Neural progenitor cell (in vitro differentiated cells): ENCODE data around the gene NUP214. TPM values are rescaled to one million over a fixed set of nuclear protein-coding genes. Genes with fewer than 3 reads are reported as not detected.
"Not testable (repeated sequence)": the region's sequence is repeated elsewhere in the genome, so short reads cannot be mapped to it uniquely, and the experiment has no call there.

Experiments used
- DNase-seq: peaks from one replicate; pipeline ENCODE4 v3.0.0-alpha.2; 2016; ENCODE audit warnings: low spot score
- H2AFZ ChIP-seq: fragments of 200-600 bp; sonication (generic); replicated peaks from 2 replicates; pipeline ENCODE4 v1.6.1; 2016; ENCODE audit warnings: antibody characterized with exemption
- H3F3A ChIP-seq: fragments of 200-600 bp; sonication (generic); 2 replicates; pipeline ENCODE4 v1.6.1; 2016; ENCODE audit warnings: antibody characterized with exemption, low read depth
- H3K27ac ChIP-seq: fragments of 200-600 bp; sonication (generic); 2 replicates; pipeline ENCODE4 v1.5.1; 2016; ENCODE audit warnings: mild to moderate bottlenecking
- H3K27me3 ChIP-seq: fragments of 200-600 bp; sonication (generic); 2 replicates; pipeline ENCODE4 v1.6.1; 2016; ENCODE audit warnings: mild to moderate bottlenecking, moderate library complexity
- H3K36me3 ChIP-seq: fragments of 200-600 bp; sonication (generic); 2 replicates; pipeline ENCODE4 v1.5.1; 2016
- H3K4me1 ChIP-seq: fragments of 200-600 bp; sonication (generic); 2 replicates; pipeline ENCODE4 v1.6.1; 2016; ENCODE audit warnings: mixed run types
- H3K4me2 ChIP-seq: fragments of 200-600 bp; sonication (generic); 2 replicates; pipeline ENCODE4 v1.6.1; 2016
- H3K4me3 ChIP-seq: fragments of 200-600 bp; sonication (generic); 2 replicates; pipeline ENCODE4 v1.5.1; 2016
- H3K79me2 ChIP-seq: fragments of 200-600 bp; sonication (generic); 2 replicates; pipeline ENCODE4 v1.6.1; 2016; ENCODE audit warnings: low read depth
- H3K9ac ChIP-seq: fragments of 200-600 bp; sonication (generic); 2 replicates; pipeline ENCODE4 v1.6.1; 2016
- H3K9me3 ChIP-seq: fragments of 200-600 bp; sonication (generic); 2 replicates; pipeline ENCODE4 v1.5.1; 2016; ENCODE audit warnings: low read depth
- H4K20me1 ChIP-seq: fragments of 200-600 bp; sonication (generic); 2 replicates; pipeline ENCODE4 v1.6.1; 2016; ENCODE audit warnings: low read depth
- H3K27ac Mint-ChIP-seq: 3 replicates; pipeline ENCODE4 v1.8.0; 2021; ENCODE audit warnings: mixed read lengths
- H3K27me3 Mint-ChIP-seq: 2 replicates; pipeline ENCODE4 v1.8.0; 2022; ENCODE audit warnings: low read depth, mild to moderate bottlenecking, inconsistent platforms, moderate library complexity, mixed read lengths; ENCODE audit not compliant: insufficient read depth
- H3K36me3 Mint-ChIP-seq: 3 replicates; pipeline ENCODE4 v1.8.0; 2021; ENCODE audit warnings: mixed read lengths
- H3K4me1 Mint-ChIP-seq: 3 replicates; pipeline ENCODE4 v1.8.0; 2021; ENCODE audit warnings: mixed read lengths
- H3K4me3 Mint-ChIP-seq: 3 replicates; pipeline ENCODE4 v1.8.0; 2021; ENCODE audit warnings: mild to moderate bottlenecking, moderate library complexity, mixed read lengths
- H3K9me3 Mint-ChIP-seq: 3 replicates; pipeline ENCODE4 v1.8.0; 2020; ENCODE audit warnings: mixed read lengths
- EZH2 ChIP-seq: fragments of 200-600 bp; sonication (generic); IDR thresholded peaks from 2 replicates; pipeline ENCODE4 v1.6.1; 2017; ENCODE audit warnings: antibody characterized with exemption, mild to moderate bottlenecking, moderate library complexity
- EZH2phosphoT487 ChIP-seq: fragments of 200-600 bp; sonication (generic); IDR thresholded peaks from 2 replicates; pipeline ENCODE4 v1.6.1; 2017; ENCODE audit warnings: antibody characterized with exemption
- total RNA-seq: library from RNA; depleted of rRNA; stranded (reverse); fragments of >200 nt; gene quantifications from 2 replicates; pipeline ENCODE4 v1.2.3, GENCODE V29; 2015; ENCODE audit warnings: low replicate concordance
- TF ChIP-seq, protein P1 (sequence below): fragments of 200-600 bp; sonication (generic); IDR thresholded peaks from 2 replicates; pipeline ENCODE4 v1.5.1; 2017; ENCODE audit warnings: antibody characterized with exemption, mild to moderate bottlenecking

NUP214 gene
- total RNA-seq, 1 donor from 2014 or later = 37.6 TPM

GRCh38 chr9:131112374-131113154 is 12.8 kb upstream of the NUP214 start:
- Histone ChIP-seq H3K9me3 (no peaks in the 10 kb centered on the region), H2AFZ (no peak overlapping the region), H3K36me3 (no peaks in the 10 kb centered on the region), H3F3A (peaks cover 32% of the 10 kb centered on the region), H3K4me1 (peaks cover 18% of the 10 kb centered on the region), H3K9ac (no peak overlapping the region), H3K4me3 (no peak overlapping the region), H3K27ac (no peak overlapping the region), H3K79me2 (no peaks in the 10 kb centered on the region), H3K27me3 (no peaks in the 10 kb centered on the region), H4K20me1 (no peaks in the 10 kb centered on the region), H3K4me2 (peak overlapping the region; percentile 65)
- H3K4me1 Mint-ChIP-seq = peaks cover 27% of the 10 kb centered on the region
- H3K27me3 Mint-ChIP-seq = peaks cover 7% of the 10 kb centered on the region
- peaks cover 8% of the 10 kb centered on the region for H3K36me3 Mint-ChIP-seq
- no peaks in the 10 kb centered on the region for H3K9me3 Mint-ChIP-seq
- DNase-seq = no peak
- peak overlapping the region; percentile 33 for H3K4me3 Mint-ChIP-seq
- no peak for TF ChIP-seq EZH2
- TF ChIP-seq, protein P1, sequence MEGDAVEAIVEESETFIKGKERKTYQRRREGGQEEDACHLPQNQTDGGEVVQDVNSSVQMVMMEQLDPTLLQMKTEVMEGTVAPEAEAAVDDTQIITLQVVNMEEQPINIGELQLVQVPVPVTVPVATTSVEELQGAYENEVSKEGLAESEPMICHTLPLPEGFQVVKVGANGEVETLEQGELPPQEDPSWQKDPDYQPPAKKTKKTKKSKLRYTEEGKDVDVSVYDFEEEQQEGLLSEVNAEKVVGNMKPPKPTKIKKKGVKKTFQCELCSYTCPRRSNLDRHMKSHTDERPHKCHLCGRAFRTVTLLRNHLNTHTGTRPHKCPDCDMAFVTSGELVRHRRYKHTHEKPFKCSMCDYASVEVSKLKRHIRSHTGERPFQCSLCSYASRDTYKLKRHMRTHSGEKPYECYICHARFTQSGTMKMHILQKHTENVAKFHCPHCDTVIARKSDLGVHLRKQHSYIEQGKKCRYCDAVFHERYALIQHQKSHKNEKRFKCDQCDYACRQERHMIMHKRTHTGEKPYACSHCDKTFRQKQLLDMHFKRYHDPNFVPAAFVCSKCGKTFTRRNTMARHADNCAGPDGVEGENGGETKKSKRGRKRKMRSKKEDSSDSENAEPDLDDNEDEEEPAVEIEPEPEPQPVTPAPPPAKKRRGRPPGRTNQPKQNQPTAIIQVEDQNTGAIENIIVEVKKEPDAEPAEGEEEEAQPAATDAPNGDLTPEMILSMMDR = no peak
- no peak for TF ChIP-seq EZH2phosphoT487
- peak overlapping the region; percentile 75 for H3K27ac Mint-ChIP-seq

DNA sequence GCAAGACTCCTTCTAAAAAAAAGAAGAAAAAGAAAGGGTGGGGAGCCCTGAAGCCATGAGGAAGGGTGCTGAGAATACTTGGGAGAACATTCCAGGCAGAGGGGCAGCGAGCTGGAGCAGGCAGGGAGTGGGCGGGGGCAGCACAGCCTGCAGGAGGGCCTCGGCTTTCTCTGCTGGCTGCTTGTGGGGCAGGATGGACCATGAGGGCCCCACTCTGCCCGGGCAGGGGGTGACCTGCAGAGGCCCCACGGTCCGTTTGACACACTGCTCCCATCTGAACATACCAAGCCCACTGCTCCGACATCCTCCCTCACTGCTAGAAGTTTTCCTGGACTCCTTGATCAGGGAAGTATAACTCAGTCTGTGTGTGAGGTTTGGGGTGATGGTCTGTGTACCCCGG is 11.7 kb upstream of the NUP214 start:
- H3K27ac ChIP-seq = no peak overlapping the region
- H3K36me3 ChIP-seq = no peaks in the 10 kb centered on the region
- peaks cover 18% of the 10 kb centered on the region for H3K4me1 ChIP-seq
- peaks cover 27% of the 10 kb centered on the region for H3K4me1 Mint-ChIP-seq
- no peaks in the 10 kb centered on the region for H3K9me3 ChIP-seq
- no peaks in the 10 kb centered on the region for H3K9me3 Mint-ChIP-seq
- peaks cover 4% of the 10 kb centered on the region for H3K27me3 Mint-ChIP-seq
- H4K20me1 ChIP-seq = no peaks in the 10 kb centered on the region
- H3K4me3 ChIP-seq = no peak overlapping the region
- H3K27ac Mint-ChIP-seq = no peak overlapping the region
- no peaks in the 10 kb centered on the region for H3K79me2 ChIP-seq
- peaks cover 32% of the 10 kb centered on the region for H3F3A ChIP-seq
- TF ChIP-seq EZH2 (no peak), EZH2phosphoT487 (no peak)
- TF ChIP-seq, protein P1 = no peak
- H3K4me2 ChIP-seq = no peak overlapping the region
- no peaks in the 10 kb centered on the region for H3K27me3 ChIP-seq
- DNase-seq = no peak
- no peak overlapping the region for H3K9ac ChIP-seq
- peaks cover 8% of the 10 kb centered on the region for H3K36me3 Mint-ChIP-seq
- H3K4me3 Mint-ChIP-seq = no peak overlapping the region
- no peak overlapping the region for H2AFZ ChIP-seq

GRCh38 chr9:131114084-131114535 is 11.3 kb upstream of the NUP214 start:
- no peak overlapping the region for H2AFZ ChIP-seq
- DNase-seq = no peak
- Mint-ChIP-seq H3K36me3 (peaks cover 9% of the 10 kb centered on the region), H3K4me3 (peak overlapping the region; percentile 0), H3K9me3 (no peaks in the 10 kb centered on the region), H3K27ac (peak overlapping the region; percentile 25), H3K27me3 (peaks cover 4% of the 10 kb centered on the region), H3K4me1 (peaks cover 27% of the 10 kb centered on the region)
- no peaks in the 10 kb centered on the region for H3K27me3 ChIP-seq
- no peak overlapping the region for H3K27ac ChIP-seq
- H3K36me3 ChIP-seq = no peaks in the 10 kb centered on the region
- TF ChIP-seq EZH2 (no peak), EZH2phosphoT487 (no peak)
- TF ChIP-seq, protein P1 = no peak
- H3K9me3 ChIP-seq = no peaks in the 10 kb centered on the region
- peaks cover 18% of the 10 kb centered on the region for H3K4me1 ChIP-seq
- H3K4me2 ChIP-seq = no peak overlapping the region
- no peaks in the 10 kb centered on the region for H3K79me2 ChIP-seq
- H3F3A ChIP-seq = peaks cover 32% of the 10 kb centered on the region
- H4K20me1 ChIP-seq = no peaks in the 10 kb centered on the region
- no peak overlapping the region for H3K4me3 ChIP-seq
- no peak overlapping the region for H3K9ac ChIP-seq

GRCh38 chr9:131115360-131115742 is 10.0 kb upstream of the NUP214 start:
- H2AFZ ChIP-seq, DNase-seq, H3K27ac Mint-ChIP-seq, H3K9me3 Mint-ChIP-seq, H3K9ac ChIP-seq, H3K4me3 Mint-ChIP-seq, H3K4me2 ChIP-seq, H3K36me3 ChIP-seq, H3K27ac ChIP-seq, H4K20me1 ChIP-seq, H3K9me3 ChIP-seq, H3K36me3 Mint-ChIP-seq, H3K27me3 ChIP-seq, H3K27me3 Mint-ChIP-seq, H3K4me3 ChIP-seq, H3K79me2 ChIP-seq: not testable (repeated sequence)
- peaks cover 18% of the 10 kb centered on the region for H3K4me1 ChIP-seq
- peaks cover 25% of the 10 kb centered on the region for H3K4me1 Mint-ChIP-seq
- H3F3A ChIP-seq = peaks cover 22% of the 10 kb centered on the region
